HG03457 (cell line): ENCODE measurements around the gene FBXO9.

Experiments
- ATAC-seq: cut with Tn5 transposase; IDR thresholded peaks from one replicate; pipeline ENCODE4 v1.9.1; 2021; ENCODE audit warnings: moderate number of reproducible peaks; ENCODE audit not compliant: unreplicated experiment

The FBXO9 gene

DNA sequence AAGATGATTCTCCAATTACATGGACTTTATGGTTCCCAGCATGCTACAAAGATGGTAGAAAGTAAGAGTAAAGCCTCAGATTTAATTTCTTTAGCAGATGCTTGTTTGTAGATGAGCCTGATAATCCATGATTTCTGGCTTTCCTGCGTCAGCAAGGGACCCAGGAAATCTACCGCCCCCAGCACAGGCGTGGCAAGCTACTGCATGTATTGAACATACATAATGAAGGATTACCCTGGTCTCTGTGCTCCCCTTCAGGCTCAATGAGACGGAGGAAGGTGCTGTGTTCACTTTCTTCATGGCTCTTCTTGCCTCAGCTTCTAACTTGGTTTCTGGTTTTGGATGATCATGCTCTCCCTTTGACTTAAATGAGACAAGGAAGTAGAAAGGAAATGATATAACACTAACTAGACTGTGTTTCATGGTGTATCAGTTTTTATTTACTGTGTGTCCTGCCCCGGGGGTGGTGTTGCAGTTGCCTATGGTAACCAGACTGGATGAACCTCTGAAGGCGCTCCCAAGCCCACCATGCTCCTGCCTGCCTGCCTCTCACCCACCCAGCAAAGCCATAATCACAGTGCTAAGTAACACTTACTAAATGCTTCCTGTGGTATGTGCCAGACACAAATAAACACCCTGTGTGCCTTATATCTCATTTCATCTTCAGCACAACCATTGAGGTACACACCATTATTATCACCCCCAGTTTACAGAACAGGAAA is 65.5 kb downstream of the FBXO9 start:
- ATAC-seq, result no peak

DNA sequence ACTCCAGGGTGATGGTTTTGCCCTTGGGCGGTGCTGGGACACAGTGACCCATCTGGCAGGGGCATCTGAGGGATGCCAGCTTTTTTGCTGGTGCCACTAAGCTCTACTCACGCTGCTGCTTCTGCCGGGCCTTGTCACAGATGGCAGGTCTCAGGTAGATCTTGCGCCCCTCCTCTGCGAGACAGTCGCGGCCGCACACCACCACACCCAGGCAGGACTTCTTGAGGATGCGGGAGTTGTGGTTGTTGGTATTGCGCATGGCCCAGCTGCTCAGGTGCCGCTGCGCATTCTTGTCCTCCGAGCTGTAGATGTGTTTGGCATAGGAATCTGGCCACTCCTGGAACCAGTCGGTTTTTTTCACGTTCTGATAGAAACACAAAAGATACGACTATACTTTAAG is 68.8 kb downstream of the FBXO9 start:
- no peak for ATAC-seq

DNA sequence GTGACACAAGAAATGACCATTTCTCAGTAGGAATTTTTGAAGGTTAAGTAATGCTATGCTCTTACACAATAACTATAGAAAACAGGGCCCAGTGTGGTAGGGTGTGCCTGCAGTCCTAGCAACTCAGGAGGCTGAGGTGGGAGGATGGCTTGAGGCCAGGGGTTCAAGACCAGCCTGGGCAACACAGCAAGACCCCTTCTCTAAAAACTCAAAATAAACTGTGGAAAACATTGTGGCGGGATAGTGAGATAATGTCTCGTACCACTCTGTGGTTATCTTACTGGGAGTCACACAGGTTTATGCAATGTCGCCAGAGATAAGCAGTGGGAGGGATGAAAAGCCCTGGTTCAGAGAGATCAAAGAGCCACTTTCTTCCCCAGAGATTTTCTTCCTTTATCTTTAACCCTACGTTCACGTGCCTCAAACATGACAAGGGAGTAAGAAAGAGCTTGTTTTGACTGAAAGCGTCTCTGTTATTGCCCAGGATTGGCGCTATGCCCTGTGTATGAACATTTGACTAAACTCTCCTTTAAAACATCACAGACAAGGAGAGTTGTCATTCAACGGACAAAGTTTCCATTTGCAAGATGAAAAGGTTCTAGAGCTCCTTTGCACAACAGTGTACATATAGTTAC is 69.5 kb downstream of the FBXO9 start:
- no peak for ATAC-seq

DNA sequence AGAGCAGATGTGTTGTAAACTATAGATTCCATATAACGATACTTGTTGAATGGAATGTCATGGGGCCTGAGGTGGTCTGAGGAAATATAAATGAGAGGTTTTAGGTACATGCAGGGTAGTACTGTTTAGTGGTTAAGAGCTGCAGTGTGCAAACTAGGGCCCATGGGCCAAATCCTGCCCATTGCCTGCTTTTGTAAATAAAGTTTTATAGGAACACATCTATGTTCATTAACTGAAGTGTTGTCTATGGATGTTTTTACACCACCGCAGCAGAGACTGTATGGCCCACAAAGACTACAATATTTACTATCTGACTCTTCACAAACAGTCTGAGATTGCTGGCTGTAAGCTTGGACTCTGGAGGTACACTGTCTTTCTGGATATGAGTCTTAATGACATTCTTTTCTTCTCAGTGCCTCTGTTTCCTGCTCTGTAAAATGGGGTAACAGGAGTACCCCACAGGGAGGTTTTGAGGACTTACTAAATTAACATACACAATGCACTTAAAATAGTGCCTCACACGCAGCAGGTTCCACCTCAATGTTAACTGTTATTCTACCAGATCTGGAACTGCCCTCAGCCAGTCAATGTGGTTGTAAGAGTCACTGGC is 70.9 kb downstream of the FBXO9 start:
- no peak for ATAC-seq

DNA sequence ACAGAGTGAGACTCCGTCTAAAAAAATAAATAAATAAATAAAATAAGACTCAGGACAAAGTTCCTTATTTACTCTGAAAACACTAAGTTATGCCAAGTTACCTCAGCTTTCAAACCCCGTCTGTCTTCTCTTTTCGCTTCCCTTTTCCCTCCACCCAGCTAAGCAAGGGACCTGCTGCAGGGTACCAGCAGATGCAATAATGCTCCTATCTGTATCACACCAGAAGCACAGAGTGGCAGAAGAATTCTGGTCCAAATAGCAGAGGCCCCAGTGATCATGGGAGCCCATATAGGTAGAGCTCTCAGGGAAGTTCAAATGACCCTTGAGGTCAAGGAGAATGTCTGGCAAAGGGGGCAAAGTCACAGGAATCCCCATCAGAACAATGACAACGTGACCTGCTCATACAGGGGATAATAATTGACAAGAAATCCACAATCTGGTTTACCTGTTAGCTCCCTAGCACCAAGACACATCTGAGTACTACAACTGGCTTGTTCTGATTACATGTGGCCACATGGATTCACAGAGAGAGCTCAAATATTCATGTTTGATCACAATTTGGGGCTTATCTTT is 74.7 kb downstream of the FBXO9 start:
- no peak for ATAC-seq

DNA sequence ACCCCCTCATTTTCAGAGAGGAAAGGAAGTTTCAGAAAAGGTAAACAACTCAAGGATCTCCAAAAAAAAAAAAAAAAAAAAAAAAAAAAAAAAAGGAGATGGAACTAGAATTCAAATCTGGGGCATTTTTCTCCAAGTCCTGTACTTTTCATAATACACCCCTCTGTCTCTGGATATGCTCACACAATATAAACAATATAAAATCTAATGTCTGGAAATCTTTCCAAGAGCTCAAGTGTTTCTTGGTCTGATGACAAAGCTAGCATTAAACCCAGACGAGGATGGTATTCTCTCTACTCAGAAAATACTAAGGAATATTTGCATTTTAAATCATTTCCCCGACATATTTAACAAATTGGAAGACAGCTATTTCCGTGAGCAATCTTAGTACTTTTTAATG is 77.6 kb downstream of the FBXO9 start:
- no peak for ATAC-seq

DNA sequence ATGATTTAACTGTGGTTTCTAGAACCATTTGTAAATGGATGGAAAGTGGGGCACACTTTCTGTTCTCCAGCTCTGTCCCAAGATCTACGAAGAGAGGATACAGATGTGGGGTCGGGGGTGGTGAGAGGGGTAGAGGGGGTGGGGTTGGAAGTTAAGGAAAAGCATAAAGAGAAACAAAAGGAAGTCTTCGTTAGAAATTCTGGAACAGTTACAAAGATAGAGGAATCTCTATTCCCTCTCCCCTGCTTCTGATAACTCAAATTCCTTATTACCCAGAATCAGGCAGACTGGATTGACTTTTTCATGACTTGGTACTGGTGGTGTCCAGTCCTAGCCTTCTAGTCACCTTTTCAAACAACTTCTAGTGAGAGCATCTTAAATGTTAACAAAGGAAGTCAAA is 78.5 kb downstream of the FBXO9 start:
- ATAC-seq, result no peak

DNA sequence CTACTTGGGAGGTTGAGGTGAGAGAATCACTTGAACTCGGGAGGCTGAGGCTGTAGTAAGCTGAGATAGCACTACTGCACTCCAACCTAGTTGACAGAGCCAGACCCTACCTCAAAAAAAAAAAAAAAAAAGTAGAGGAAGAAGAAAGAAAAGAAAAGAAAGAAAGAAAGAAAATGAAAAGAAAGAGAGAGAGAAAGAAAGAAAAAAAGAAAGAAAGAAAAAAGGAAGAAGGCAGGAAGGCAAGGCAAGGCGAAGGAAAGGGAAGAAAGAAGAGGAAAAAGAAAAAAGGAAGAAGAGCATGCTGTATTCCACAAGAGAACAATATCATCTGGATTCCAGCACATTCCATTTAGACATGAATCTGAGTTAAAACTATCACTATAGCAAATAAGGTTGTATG is 79.6 kb downstream of the FBXO9 start:
- no peak for ATAC-seq

DNA sequence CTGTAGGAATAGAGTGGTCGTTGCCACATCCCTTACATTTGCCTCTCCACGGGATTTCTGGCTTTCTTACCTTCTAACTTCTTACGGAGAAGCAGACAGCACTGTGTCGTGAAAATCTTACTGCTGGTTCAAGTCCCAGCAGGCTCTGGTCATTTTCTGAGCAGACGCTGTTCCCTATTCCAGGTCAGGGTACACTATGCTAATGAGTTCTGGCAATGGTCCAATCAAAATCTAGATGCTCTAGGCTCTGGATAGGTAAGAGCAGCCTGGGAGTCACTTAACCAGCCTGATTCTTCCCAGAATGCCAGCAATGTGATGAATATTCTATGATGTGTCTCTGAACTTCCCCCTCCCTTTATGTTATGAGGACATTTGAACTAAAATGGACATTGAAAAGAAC is 83.5 kb downstream of the FBXO9 start, which contains the start of gene GCM1:
GCM1 (minus strand) TSS at position 158 of the 400 bp plus-strand sequence. CDS start 3,209 bp downstream, outside the sequence.
- no peak for ATAC-seq
